Transverse colon (tissue), 4 donors: Measurements from ENCODE around the gene CEBPA. TPM values are rescaled to one million over a fixed set of nuclear protein-coding genes. Genes with fewer than 3 reads are reported as not detected.

Source experiments
- DNase-seq: peaks from one replicate; pipeline ENCODE4 v3.0.0-alpha.2; 2019
- H3K27ac ChIP-seq, 4 donors: fragments of 200-600 bp; sonication (generic); 2 replicates each; pipeline ENCODE4 v1.5.1; 2016 to 2018; ENCODE audit warnings: inconsistent platforms in 4 of 4
- H3K27me3 ChIP-seq: fragments of 200-600 bp; sonication (generic); 2 replicates; pipeline ENCODE4 v1.5.1; 2017; ENCODE audit warnings: inconsistent platforms
- H3K36me3 ChIP-seq, 4 donors: fragments of 200-600 bp; sonication (generic); 2 replicates each; pipeline ENCODE4 v1.5.1; 2017 to 2019; ENCODE audit warnings: inconsistent platforms in 4 of 4
- H3K4me1 ChIP-seq, 4 donors: fragments of 200-600 bp; sonication (generic); 2 replicates each; pipeline ENCODE4 v1.5.1; 2017 to 2020; ENCODE audit warnings: inconsistent platforms in 4 of 4
- H3K4me3 ChIP-seq, 4 donors: fragments of 200-600 bp; sonication (generic); 1 replicate in 1 of 4; 2 replicates in 3 of 4; pipeline versions ENCODE4 v1.5.1 to v1.6.1; 2017 to 2019; ENCODE audit warnings: inconsistent platforms in 4 of 4
- H3K9me3 ChIP-seq, 2 donors: fragments of 200-600 bp; sonication (generic); 2 replicates each; pipeline ENCODE4 v1.5.1; 2017 to 2019; ENCODE audit warnings: inconsistent platforms in 2 of 2
- EP300 ChIP-seq: sonication (generic); formaldehyde crosslinking; IDR thresholded peaks from one replicate; pipeline ENCODE4 v1.6.1; 2017; ENCODE audit warnings: antibody characterized with exemption, low read depth
- POLR2A ChIP-seq: fragments of 450-650 bp; IDR thresholded peaks from one replicate; pipeline ENCODE4 v1.6.1; 2016; ENCODE audit warnings: antibody characterized with exemption, mild to moderate bottlenecking, moderate library complexity
- POLR2AphosphoS5 ChIP-seq, 3 donors: sonication (generic); formaldehyde crosslinking; IDR thresholded peaks; one replicate each; pipeline ENCODE4 v1.6.1; 2016; ENCODE audit warnings: antibody characterized with exemption in 3 of 3
- WGBS, 2 donors: methylation state at CpG; one replicate each; pipeline ENCODE4 v1.1.5; 2018; ENCODE audit warnings: low coverage in 1 of 2; 5-methylcytosine and 5-hydroxymethylcytosine counted together
- in situ Hi-C, 4 donors: fragments of 200-750 bp; cut with MboI; loops; one replicate each; pipeline versions ENCODE4 v1.15.0 to v1.15.1; 2017; ENCODE audit warnings: low sequenced_read_pairs in 3 of 4, low pct_ligation_motif_present in 1 of 4, low pct_unique_long_range_greater_than_20kb in 1 of 4
- intact Hi-C: fragments of 100-400 bp; cut with DNase I; formaldehyde crosslinking; loops from one replicate; pipeline ENCODE4 v1.15.1; 2023; ENCODE audit warnings: low total_unique reads
- total RNA-seq, 4 donors: library from RNA; depleted of rRNA; stranded (reverse); fragments of >200 nt; gene quantifications; one replicate each; pipeline ENCODE4 v1.1.0, GENCODE V29; 2016
- TF ChIP-seq, protein P1 (sequence below), 5 experiments: fragments of 200-600 bp in 3 of 5; fragments of 450-650 bp in 2 of 5; sonication (generic) in 3 of 5; IDR thresholded peaks; 1 replicate in 2 of 5; 2 replicates in 3 of 5; pipeline ENCODE4 v1.5.1; 2016 to 2017; ENCODE audit warnings: antibody characterized with exemption in 5 of 5, inconsistent platforms in 3 of 5, mild to moderate bottlenecking in 2 of 5, moderate library complexity in 1 of 5

CEBPA gene
- total RNA-seq, 4 donors from 2014 or later, result 69.4 to 84.2 (median 77.3) TPM

DNA sequence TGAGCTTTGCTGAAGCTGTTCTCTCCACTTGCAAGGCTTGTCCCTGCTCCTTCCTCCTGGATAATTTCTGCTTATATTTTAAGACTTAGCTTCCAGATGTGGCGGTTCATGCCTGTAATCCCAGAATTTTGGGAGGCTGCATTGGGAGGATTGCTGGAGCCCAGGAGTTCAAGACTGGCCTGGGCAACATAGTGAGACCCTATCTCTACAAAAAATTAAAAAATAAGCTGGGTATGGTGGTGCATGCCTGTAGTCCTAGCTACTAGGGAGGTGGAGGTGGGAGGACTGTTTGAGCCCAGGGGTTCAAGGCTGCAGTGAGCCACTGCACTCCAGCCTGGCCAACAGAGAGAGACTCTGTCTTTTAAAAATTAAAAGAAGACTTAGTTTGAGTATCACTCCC is 31.6 kb downstream of the CEBPA start:
- Histone ChIP-seq H3K27me3 (no peaks in the 10 kb centered on the region), H3K4me1 (peaks cover 6 to 23% (median 21%) of the 10 kb centered on the region in 4 donors), H3K4me3 (no peak overlapping the region), H3K9me3 (no peaks in the 10 kb centered on the region), H3K36me3 (no peaks in the 10 kb centered on the region), H3K27ac (no peak overlapping the region)
- no peak for TF ChIP-seq EP300
- TF ChIP-seq, protein P1, sequence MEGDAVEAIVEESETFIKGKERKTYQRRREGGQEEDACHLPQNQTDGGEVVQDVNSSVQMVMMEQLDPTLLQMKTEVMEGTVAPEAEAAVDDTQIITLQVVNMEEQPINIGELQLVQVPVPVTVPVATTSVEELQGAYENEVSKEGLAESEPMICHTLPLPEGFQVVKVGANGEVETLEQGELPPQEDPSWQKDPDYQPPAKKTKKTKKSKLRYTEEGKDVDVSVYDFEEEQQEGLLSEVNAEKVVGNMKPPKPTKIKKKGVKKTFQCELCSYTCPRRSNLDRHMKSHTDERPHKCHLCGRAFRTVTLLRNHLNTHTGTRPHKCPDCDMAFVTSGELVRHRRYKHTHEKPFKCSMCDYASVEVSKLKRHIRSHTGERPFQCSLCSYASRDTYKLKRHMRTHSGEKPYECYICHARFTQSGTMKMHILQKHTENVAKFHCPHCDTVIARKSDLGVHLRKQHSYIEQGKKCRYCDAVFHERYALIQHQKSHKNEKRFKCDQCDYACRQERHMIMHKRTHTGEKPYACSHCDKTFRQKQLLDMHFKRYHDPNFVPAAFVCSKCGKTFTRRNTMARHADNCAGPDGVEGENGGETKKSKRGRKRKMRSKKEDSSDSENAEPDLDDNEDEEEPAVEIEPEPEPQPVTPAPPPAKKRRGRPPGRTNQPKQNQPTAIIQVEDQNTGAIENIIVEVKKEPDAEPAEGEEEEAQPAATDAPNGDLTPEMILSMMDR (IDR thresholded peaks at IDR 0.05), result no peak
- TF ChIP-seq POLR2A, result no peak
- TF ChIP-seq POLR2AphosphoS5 (IDR thresholded peaks at IDR 0.05), result no peak
- intact Hi-C loops, result no loop called here
- 80 to 93% methylated on average over 1 of the region's 1 CpG for WGBS, 2 donors
- no peak for DNase-seq
- in situ Hi-C loops, result loop anchor here in 1 of 4 donors (25.0 kb wide), 1 partner anchor 492 kb away; no protein-coding TSS in a partner anchor

DNA sequence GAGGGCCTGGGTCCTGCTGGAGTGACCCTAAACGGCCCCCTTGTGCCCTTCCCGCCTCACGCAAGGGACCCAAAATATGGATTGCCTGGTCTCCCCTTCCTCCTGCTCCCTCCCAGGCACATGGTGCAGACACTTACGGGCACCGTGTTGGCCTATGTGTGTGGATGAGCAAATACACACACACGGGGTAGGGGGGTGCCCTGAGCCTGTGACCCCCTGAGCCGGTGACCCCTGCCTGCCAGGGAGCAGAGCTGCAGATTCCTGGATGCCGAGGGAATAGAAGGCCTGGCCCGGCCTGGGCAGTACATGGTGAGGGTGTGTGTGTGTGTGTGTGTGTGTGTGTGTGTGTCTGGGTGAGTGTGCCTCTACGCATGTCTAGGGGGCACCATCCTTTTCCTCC is 33.3 kb downstream of the CEBPA start:
- H3K4me1 ChIP-seq, result peaks cover 0 to 9% (median 8%) of the 10 kb centered on the region in 4 donors
- in situ Hi-C loops, result loop anchor here in 1 of 4 donors (25.0 kb wide), 1 partner anchor 493 kb away; no protein-coding TSS in a partner anchor
- H3K4me3 ChIP-seq, result no peak overlapping the region
- no peak for DNase-seq
- H3K36me3 ChIP-seq, result no peaks in the 10 kb centered on the region
- H3K27me3 ChIP-seq, result no peaks in the 10 kb centered on the region
- no peak overlapping the region for H3K27ac ChIP-seq
- intact Hi-C loops, result no loop called here
- H3K9me3 ChIP-seq, result no peaks in the 10 kb centered on the region
- WGBS, 2 donors, result 88% methylated on average over 9 of the region's 10 CpGs; no CpG with 5 or more reads in 1 of the 2 donors
- no peak for TF ChIP-seq EP300
- TF ChIP-seq POLR2A, result no peak
- no peak for TF ChIP-seq POLR2AphosphoS5 (IDR thresholded peaks at IDR 0.05)
- TF ChIP-seq, protein P1 (IDR thresholded peaks at IDR 0.05), result no peak

DNA sequence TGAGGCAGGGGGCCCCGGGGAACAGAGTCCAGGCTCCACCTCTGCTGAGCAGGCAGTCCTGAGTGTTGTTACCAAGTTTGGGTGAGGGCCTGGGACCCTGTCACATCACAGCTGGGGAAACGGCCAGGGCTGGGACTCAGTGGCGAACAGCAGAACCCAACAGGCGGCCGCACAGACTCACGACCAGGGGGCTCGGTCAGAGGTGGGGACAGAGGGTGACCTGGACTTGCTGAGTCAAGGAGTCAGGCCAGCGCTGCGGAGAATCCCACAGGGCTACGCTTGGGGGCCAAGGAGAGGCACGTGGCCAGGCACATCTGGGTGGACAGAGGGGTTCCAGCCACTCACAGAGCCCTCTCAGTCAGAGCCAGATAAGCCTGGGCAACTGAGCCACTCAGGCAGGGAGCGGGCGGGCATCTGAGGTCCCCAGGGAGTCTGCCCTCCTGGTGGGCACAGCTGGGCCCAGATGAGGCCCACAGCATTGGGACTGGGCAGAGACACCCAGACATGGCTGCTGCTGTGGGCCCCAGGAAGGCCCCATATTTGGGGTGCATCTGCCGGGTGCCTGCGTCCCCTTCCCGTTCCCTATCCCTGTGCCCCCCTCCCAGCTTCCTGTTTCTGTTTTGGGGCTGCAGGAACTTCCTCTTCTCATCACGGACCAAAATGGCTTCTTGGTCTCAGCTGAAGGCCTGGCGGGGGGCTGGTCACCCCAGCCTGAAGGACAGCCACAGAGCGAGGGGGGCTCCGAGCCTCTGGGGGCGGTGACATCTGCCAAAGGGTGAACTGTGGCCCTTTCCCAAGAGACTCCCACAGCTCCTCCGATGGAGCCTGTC is 34.0 kb downstream of the CEBPA start:
- in situ Hi-C loops, result loop anchor here in 1 of 4 donors (25.0 kb wide), 1 partner anchor 494 kb away; no protein-coding TSS in a partner anchor
- TF ChIP-seq POLR2AphosphoS5 (IDR thresholded peaks at IDR 0.05), result no peak
- no peak for TF ChIP-seq POLR2A
- TF ChIP-seq, protein P1 (IDR thresholded peaks at IDR 0.05), result no peak
- TF ChIP-seq EP300, result no peak
- no peak overlapping the region for H3K4me3 ChIP-seq
- 81% methylated on average over 22 of the region's 22 CpGs; no CpG with 5 or more reads in 1 of the 2 donors for WGBS, 2 donors
- DNase-seq, result no peak
- H3K27me3 ChIP-seq, result no peaks in the 10 kb centered on the region
- no peak overlapping the region for H3K27ac ChIP-seq
- H3K9me3 ChIP-seq, result no peaks in the 10 kb centered on the region
- intact Hi-C loops, result no loop called here
- peaks cover 0 to 3% (median 1%) of the 10 kb centered on the region in 4 donors for H3K4me1 ChIP-seq
- no peaks in the 10 kb centered on the region for H3K36me3 ChIP-seq

DNA sequence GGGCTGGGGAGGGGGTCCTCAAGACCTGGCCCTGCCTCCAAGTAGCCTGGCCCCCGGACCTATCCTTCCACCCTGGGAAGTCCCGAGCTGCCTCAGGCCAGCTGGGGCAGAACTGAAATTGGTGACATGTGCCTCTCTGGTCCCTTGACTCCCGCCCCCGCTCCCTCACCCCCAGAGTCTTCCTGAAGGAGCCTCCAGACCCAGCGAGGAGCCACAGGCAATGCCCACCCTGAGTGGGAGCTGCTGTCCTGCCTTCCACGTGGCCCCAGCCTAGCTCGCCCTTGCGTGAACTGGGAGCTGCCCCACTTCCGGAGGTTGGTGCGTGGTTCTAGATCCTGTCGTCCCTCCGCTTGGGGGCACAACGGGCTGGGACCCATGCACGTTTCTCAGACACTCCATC is 34.6 kb downstream of the CEBPA start:
- Histone ChIP-seq H3K27ac (no peak overlapping the region), H3K27me3 (no peaks in the 10 kb centered on the region), H3K36me3 (no peaks in the 10 kb centered on the region), H3K9me3 (no peaks in the 10 kb centered on the region), H3K4me3 (no peak overlapping the region), H3K4me1 (no peaks in the 10 kb centered on the region)
- in situ Hi-C loops (loop anchor here in 1 of 4 donors (25.0 kb wide), 1 partner anchor 495 kb away; no protein-coding TSS in a partner anchor), intact Hi-C loops (no loop called here)
- no peak for TF ChIP-seq POLR2AphosphoS5 (IDR thresholded peaks at IDR 0.05)
- no peak for TF ChIP-seq EP300
- TF ChIP-seq, protein P1 (IDR thresholded peaks at IDR 0.05), result no peak
- no peak for TF ChIP-seq POLR2A
- no peak for DNase-seq
- WGBS, 2 donors, result 83% methylated on average over 12 of the region's 14 CpGs; no CpG with 5 or more reads in 1 of the 2 donors
